ENCODE results near the gene TOP2B.

DNA sequence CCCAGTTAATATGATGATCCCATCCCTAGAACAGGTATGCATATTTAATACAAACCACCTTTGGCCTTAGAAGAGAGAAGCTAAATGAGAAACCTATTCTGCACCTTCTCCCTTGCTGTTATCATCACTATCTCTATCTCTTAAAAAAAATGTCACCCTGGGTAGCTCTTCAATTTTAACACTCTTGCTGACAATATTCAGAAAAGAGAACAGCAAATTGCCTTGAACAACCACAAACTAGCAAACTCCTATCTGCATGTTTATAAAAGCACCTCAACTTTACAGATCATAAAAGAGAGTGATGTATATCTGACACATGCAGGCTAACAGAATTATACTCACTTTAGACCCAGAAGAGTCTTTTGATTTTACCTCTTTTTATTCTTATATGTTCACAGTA, 7.4 kb downstream of the TOP2B start:
- TF ChIP-seq SMC3 (conservative IDR thresholded peaks at IDR 0.05; ENCODE audit: insufficient read depth, low read depth, low read length) = no peak
- no peak for TF ChIP-seq NFATC3 (IDR thresholded peaks at IDR 0.05)
- no peak for TF ChIP-seq STAT5B (CRISPR knock-in tag; IDR thresholded peaks at IDR 0.05)
- TF ChIP-seq ZBTB7A (IDR thresholded peaks at IDR 0.05; ENCODE audit: borderline replicate concordance, control insufficient read depth, low read depth, low read length) = no peak
- TF ChIP-seq CBX5 (IDR thresholded peaks at IDR 0.05; ENCODE audit: borderline replicate concordance, low read depth) = no peak
- no peak for TF ChIP-seq ZNF165 (CRISPR knock-in tag; IDR thresholded peaks at IDR 0.05; ENCODE audit: borderline replicate concordance)
- no peak for TF ChIP-seq HDAC1 (IDR thresholded peaks at IDR 0.05)
